ENCODE data around the gene C2CD4A. TPM values are rescaled to one million over a fixed set of nuclear protein-coding genes. Genes with fewer than 3 reads are reported as not detected.
"Not testable (repeated sequence)": the region's sequence is repeated elsewhere in the genome, so short reads cannot be mapped to it uniquely, and the experiment has no call there.

The C2CD4A gene
- total RNA-seq, 1 experiment from 2014 or later, result 0.11 TPM

DNA sequence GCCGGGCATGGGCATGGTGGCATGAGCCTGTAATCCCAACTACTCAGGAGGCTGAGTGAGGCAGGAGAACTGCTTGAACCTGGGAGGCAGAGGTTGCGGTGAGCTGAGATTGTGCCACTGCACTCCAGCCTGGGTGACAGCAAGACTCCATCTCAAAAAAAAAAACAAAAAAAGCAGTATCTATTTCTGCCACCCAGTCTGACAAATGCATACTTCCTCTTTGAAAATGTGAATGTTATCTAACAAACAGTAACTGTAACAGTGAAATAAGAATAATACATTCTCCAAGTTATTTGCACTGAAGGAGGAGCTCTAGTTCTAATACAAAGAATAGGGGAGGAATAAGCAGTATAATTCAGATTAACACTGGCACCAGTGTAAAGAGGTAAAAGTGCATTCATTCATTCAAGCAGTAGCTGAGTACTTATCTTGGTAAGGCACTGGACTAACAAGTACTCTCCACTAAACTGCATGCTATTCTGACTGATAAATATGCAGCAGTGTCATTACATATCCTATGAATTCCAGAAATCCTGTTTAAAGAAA lies 19.4 kb upstream of the C2CD4A start:
- no TSS peak for BruUV-seq (replicated peaks)
- Mint-ChIP-seq H3K27ac (ENCODE audit: unreplicated experiment) (no peak overlapping the region), H3K4me1 (ENCODE audit: low read depth, unreplicated experiment) (peaks cover 7% of the 10 kb centered on the region)

DNA sequence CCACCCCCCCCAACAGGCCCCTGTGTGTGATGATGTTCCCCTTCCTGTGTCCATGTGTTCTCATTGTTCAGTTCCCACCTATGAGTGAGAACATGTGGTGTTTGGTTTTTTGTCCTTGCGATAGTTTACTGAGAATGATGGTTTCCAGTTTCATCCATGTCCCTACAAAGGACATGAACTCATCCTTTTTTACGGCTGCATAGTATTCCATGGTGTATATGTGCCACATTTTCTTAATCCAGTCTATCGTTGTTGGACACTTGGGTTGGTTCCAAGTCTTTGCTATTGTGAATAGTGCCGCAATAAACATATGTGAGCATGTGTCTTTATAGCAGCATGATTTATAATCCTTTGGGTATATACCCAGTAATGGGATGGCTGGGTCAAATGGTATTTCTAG lies 18.5 kb upstream of the C2CD4A start:
- H3K9me3 Mint-ChIP-seq (ENCODE audit: unreplicated experiment); H3K36me3 Mint-ChIP-seq (ENCODE audit: insufficient read depth, unreplicated experiment); H3K4me3 Mint-ChIP-seq (ENCODE audit: unreplicated experiment); H3K4me1 Mint-ChIP-seq (ENCODE audit: low read depth, unreplicated experiment); intact Hi-C loops (cut with micrococcal nuclease; ENCODE audit: unreplicated experiment); H3K36me3 ChIP-seq (ENCODE audit: control insufficient read depth, insufficient read depth, low read length); H3K4me3 ChIP-seq (ENCODE audit: low read depth, low read length); DNase-seq; H3K9me3 ChIP-seq; BruUV-seq (replicated peaks); H3K27me3 Mint-ChIP-seq (ENCODE audit: insufficient read depth, unreplicated experiment); H3K27me3 ChIP-seq (replicated peaks; ENCODE audit: control insufficient read depth, insufficient read depth, low read length); H3K4me1 ChIP-seq; H3K27ac Mint-ChIP-seq (ENCODE audit: unreplicated experiment); POLR2A ChIA-PET; CTCF ChIA-PET: not testable (repeated sequence)

More for the DNA sequence above, 19.4 kb upstream of the C2CD4A start:
- H3K4me3 Mint-ChIP-seq (ENCODE audit: unreplicated experiment), result no peak overlapping the region
- intact Hi-C loops (cut with micrococcal nuclease; ENCODE audit: unreplicated experiment), result no loop called here
- no peaks in the 10 kb centered on the region for H3K27me3 ChIP-seq (replicated peaks; ENCODE audit: control insufficient read depth, insufficient read depth, low read length)
- no peaks in the 10 kb centered on the region for H3K9me3 ChIP-seq
- H3K9me3 Mint-ChIP-seq (ENCODE audit: unreplicated experiment), result no peaks in the 10 kb centered on the region
- H3K27me3 Mint-ChIP-seq (ENCODE audit: insufficient read depth, unreplicated experiment), result no peaks in the 10 kb centered on the region
- no peaks in the 10 kb centered on the region for H3K36me3 ChIP-seq (ENCODE audit: control insufficient read depth, insufficient read depth, low read length)
- H3K4me1 ChIP-seq, result no peaks in the 10 kb centered on the region
- no peak for DNase-seq
- TF ChIP-seq, protein P1, sequence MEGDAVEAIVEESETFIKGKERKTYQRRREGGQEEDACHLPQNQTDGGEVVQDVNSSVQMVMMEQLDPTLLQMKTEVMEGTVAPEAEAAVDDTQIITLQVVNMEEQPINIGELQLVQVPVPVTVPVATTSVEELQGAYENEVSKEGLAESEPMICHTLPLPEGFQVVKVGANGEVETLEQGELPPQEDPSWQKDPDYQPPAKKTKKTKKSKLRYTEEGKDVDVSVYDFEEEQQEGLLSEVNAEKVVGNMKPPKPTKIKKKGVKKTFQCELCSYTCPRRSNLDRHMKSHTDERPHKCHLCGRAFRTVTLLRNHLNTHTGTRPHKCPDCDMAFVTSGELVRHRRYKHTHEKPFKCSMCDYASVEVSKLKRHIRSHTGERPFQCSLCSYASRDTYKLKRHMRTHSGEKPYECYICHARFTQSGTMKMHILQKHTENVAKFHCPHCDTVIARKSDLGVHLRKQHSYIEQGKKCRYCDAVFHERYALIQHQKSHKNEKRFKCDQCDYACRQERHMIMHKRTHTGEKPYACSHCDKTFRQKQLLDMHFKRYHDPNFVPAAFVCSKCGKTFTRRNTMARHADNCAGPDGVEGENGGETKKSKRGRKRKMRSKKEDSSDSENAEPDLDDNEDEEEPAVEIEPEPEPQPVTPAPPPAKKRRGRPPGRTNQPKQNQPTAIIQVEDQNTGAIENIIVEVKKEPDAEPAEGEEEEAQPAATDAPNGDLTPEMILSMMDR (IDR thresholded peaks at IDR 0.05; ENCODE audit: insufficient read depth in 1 of 2, low read depth in 1 of 2, low read length in 1 of 2, severe bottlenecking in 1 of 2, unreplicated experiment in 1 of 2), result no peak
- CTCF ChIA-PET, result no interaction called here
- no peak overlapping the region for H3K4me3 ChIP-seq (ENCODE audit: low read depth, low read length)
- no peaks in the 10 kb centered on the region for H3K36me3 Mint-ChIP-seq (ENCODE audit: insufficient read depth, unreplicated experiment)
- POLR2A ChIA-PET, result no interaction called here

DNA sequence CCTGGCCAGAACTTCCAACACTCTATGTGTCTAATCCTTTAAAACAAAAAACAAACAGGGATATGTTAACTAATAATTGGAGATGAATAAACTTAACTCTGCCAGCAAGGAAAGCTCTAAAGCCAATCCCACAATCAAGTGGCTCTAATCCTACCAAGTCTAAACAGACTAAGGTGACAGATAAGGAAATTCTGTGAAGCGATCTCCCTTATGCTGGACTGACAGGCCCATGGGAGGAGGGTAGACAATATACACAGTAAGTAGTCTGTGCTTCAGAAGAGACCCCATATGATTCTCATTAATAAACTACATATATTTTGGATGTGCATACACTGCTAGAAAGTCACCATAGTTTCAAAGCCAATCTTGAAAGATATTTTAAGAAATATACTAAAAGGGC lies 16.7 kb upstream of the C2CD4A start:
- DNase-seq, result no peak
- ChIA-PET POLR2A (no interaction called here), CTCF (no interaction called here)
- no TSS peak for BruUV-seq (replicated peaks)
- Histone ChIP-seq H3K27me3 (replicated peaks; ENCODE audit: control insufficient read depth, insufficient read depth, low read length) (no peaks in the 10 kb centered on the region), H3K4me3 (ENCODE audit: low read depth, low read length) (no peak overlapping the region), H3K36me3 (ENCODE audit: control insufficient read depth, insufficient read depth, low read length) (no peaks in the 10 kb centered on the region), H3K4me1 (peaks cover 16% of the 10 kb centered on the region; the same call in 1 of the 2 replicates), H3K9me3 (no peaks in the 10 kb centered on the region)
- H3K9me3 Mint-ChIP-seq (ENCODE audit: unreplicated experiment), result no peaks in the 10 kb centered on the region
- H3K36me3 Mint-ChIP-seq (ENCODE audit: insufficient read depth, unreplicated experiment), result no peaks in the 10 kb centered on the region
- H3K4me3 Mint-ChIP-seq (ENCODE audit: unreplicated experiment), result no peak overlapping the region
- H3K27me3 Mint-ChIP-seq (ENCODE audit: insufficient read depth, unreplicated experiment), result no peaks in the 10 kb centered on the region
- peaks cover 15% of the 10 kb centered on the region for H3K4me1 Mint-ChIP-seq (ENCODE audit: low read depth, unreplicated experiment)
- TF ChIP-seq, protein P1 (IDR thresholded peaks at IDR 0.05; ENCODE audit: insufficient read depth in 1 of 2, low read depth in 1 of 2, low read length in 1 of 2, severe bottlenecking in 1 of 2, unreplicated experiment in 1 of 2), result no peak
- H3K27ac Mint-ChIP-seq (ENCODE audit: unreplicated experiment), result no peak overlapping the region
- intact Hi-C loops (cut with micrococcal nuclease; ENCODE audit: unreplicated experiment), result no loop called here

DNA sequence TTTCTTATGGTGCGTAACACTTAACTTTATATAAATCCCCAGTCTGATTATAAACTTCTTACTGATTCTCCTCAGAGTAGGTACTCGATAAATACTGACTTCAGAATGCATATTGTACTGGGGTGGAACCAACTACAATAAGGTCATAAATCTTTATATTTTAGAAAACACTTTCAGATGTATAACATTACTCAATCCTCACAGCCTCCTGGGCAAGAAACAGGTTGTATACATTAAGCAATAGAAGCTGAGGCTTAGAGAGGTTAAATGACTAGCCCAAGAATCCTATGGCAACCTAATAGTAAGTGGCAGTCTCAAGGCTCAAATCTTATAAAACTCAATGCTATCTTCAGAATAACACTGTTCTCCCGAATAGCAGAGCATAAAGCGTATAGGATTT lies 15.6 kb upstream of the C2CD4A start:
- peaks cover 12% of the 10 kb centered on the region for H3K4me1 Mint-ChIP-seq (ENCODE audit: low read depth, unreplicated experiment)
- no TSS peak for BruUV-seq (replicated peaks)
- no peak for DNase-seq
- Histone ChIP-seq H3K4me3 (ENCODE audit: low read depth, low read length) (no peak overlapping the region), H3K4me1 (peaks cover 16% of the 10 kb centered on the region; the same call in 1 of the 2 replicates), H3K9me3 (no peaks in the 10 kb centered on the region), H3K36me3 (ENCODE audit: control insufficient read depth, insufficient read depth, low read length) (no peaks in the 10 kb centered on the region), H3K27me3 (replicated peaks; ENCODE audit: control insufficient read depth, insufficient read depth, low read length) (no peaks in the 10 kb centered on the region)
- no peak overlapping the region for H3K4me3 Mint-ChIP-seq (ENCODE audit: unreplicated experiment)
- POLR2A ChIA-PET, result interaction anchor here (0.6 kb wide), 1 partner anchor 1115 kb away, joined by 3 read pairs; no protein-coding TSS in a partner anchor
- H3K27ac Mint-ChIP-seq (ENCODE audit: unreplicated experiment), result no peak overlapping the region
- no peaks in the 10 kb centered on the region for H3K27me3 Mint-ChIP-seq (ENCODE audit: insufficient read depth, unreplicated experiment)
- CTCF ChIA-PET, result no interaction called here
- intact Hi-C loops (cut with micrococcal nuclease; ENCODE audit: unreplicated experiment), result no loop called here
- no peaks in the 10 kb centered on the region for H3K9me3 Mint-ChIP-seq (ENCODE audit: unreplicated experiment)
- H3K36me3 Mint-ChIP-seq (ENCODE audit: insufficient read depth, unreplicated experiment), result no peaks in the 10 kb centered on the region
- TF ChIP-seq, protein P1 (IDR thresholded peaks at IDR 0.05; ENCODE audit: insufficient read depth in 1 of 2, low read depth in 1 of 2, low read length in 1 of 2, severe bottlenecking in 1 of 2, unreplicated experiment in 1 of 2), result no peak
